T-helper 2 cell treated with Interferon-gamma antibody and Interleukin-4, amounts not matched to agents 5 μg/mL and 100 μg/mL, for 36 hours (primary cell): ENCODE measurements around the gene PRM1.
A peak's percentile ranks its signal among the peaks of the same experiment; 100 is the strongest.
"Not testable (repeated sequence)": the region's sequence is repeated elsewhere in the genome, so short reads cannot be mapped to it uniquely, and the experiment has no call there.

Experiments used
- DNase-seq: peaks from one replicate; pipeline ENCODE4 v3.0.0; 2021; ENCODE audit warnings: low spot score
- H3K27ac Mint-ChIP-seq: one replicate; pipeline ENCODE4 v1.8.0; 2021; ENCODE audit warnings: mild to moderate bottlenecking, mixed read lengths
- H3K27me3 Mint-ChIP-seq: one replicate; pipeline ENCODE4 v1.8.0; 2021; ENCODE audit warnings: low read depth, mixed read lengths
- H3K36me3 Mint-ChIP-seq: one replicate; pipeline ENCODE4 v1.8.0; 2021; ENCODE audit warnings: low read depth, mixed read lengths
- H3K4me1 Mint-ChIP-seq: one replicate; pipeline ENCODE4 v1.8.0; 2021; ENCODE audit warnings: low read depth, mixed read lengths
- H3K4me3 Mint-ChIP-seq: one replicate; pipeline ENCODE4 v1.8.0; 2022; ENCODE audit warnings: mild to moderate bottlenecking, moderate library complexity, mixed read lengths
- H3K9me3 Mint-ChIP-seq: one replicate; pipeline ENCODE4 v1.8.0; 2021; ENCODE audit warnings: mixed read lengths

The PRM1 gene

DNA sequence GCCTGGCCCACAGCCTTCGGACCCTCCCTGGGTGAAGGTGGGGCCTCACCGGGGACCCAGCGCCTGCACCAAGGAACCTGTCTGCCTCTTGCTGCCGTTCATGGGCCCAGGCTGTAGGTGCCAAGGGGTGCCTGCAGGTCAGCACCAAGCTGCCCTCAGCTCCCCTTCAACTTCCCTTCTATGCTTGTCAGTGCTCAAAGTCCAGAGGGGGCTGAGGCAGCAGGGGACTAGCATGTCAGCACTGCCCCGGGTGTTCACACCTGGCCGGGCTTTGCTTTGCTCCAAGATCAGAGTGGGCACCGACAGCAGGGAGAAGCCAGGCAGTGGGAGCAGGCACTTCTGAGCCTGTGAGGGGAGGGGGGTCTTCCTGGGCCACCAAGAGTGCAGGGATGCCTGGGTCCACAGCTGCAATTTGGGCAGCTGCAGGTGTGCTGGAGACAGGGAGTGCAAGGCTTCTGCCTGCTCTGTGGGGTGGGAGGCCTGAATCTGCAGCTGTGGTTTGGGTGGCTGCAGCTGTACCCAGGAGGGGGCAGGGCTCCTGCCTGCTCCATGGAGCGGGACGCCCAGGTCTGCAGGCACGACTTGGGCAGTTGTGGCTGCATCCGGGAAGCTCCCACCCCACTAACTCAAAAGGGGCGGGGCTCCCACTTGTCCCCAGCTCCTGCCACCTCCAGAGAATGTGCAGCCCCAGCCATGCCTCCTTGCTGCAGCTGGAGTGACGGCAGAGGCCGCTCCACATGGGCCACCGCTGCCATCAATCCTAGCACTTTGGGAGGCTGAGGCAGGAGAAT is 27.6 kb upstream of the PRM1 start:
- Mint-ChIP-seq H3K4me1 (peaks cover 36% of the 10 kb centered on the region), H3K27ac (no peak overlapping the region), H3K36me3 (no peaks in the 10 kb centered on the region), H3K4me3 (no peak overlapping the region), H3K27me3 (no peaks in the 10 kb centered on the region), H3K9me3 (no peaks in the 10 kb centered on the region)
- DNase-seq = no peak

DNA sequence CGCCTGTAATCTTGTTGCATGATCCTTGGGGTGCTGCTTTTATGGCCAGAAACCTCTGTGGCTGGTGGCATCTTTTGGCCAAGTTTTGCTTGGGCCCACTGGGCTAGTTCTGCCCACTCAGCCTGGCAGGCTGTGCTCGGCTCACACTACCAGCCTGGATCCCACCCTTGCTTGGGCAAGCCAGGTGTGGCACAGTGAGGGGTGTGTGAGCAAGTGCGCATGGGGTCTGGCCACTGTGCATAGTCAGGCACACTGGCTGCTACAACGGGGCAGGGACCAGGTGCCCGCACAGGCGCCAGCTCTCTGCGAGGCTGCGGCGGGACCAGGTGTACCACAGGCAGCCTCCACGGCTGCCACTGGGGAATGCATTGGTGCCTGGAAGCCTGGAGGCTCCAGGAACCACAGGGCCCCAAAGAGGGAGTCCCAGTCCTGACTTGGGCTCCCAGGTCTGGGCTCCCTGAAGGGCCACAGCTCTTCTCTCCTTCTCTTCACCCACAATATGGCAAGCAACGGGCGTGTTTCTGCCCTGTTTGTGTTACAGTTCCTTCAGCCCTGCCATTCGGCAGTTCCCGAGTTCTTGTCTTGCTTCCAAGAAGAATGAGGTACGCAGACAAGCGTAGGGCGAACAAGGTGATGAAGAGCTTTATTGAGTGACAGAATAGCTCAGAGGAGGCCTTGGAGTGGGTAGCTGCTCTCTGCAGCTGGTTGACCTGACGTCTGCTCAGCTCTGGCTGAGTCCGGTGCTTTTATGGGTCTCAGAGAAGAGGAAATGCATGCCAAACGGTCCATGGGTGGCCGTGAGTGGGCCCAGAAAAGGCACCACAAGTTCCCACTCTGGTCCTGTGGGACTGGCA is 26.7 kb upstream of the PRM1 start:
- no peaks in the 10 kb centered on the region for H3K9me3 Mint-ChIP-seq
- no peak for DNase-seq
- no peaks in the 10 kb centered on the region for H3K36me3 Mint-ChIP-seq
- H3K27me3 Mint-ChIP-seq = no peaks in the 10 kb centered on the region
- H3K4me1 Mint-ChIP-seq = peaks cover 36% of the 10 kb centered on the region
- no peak overlapping the region for H3K4me3 Mint-ChIP-seq
- peak overlapping the region; percentile 70 for H3K27ac Mint-ChIP-seq

DNA sequence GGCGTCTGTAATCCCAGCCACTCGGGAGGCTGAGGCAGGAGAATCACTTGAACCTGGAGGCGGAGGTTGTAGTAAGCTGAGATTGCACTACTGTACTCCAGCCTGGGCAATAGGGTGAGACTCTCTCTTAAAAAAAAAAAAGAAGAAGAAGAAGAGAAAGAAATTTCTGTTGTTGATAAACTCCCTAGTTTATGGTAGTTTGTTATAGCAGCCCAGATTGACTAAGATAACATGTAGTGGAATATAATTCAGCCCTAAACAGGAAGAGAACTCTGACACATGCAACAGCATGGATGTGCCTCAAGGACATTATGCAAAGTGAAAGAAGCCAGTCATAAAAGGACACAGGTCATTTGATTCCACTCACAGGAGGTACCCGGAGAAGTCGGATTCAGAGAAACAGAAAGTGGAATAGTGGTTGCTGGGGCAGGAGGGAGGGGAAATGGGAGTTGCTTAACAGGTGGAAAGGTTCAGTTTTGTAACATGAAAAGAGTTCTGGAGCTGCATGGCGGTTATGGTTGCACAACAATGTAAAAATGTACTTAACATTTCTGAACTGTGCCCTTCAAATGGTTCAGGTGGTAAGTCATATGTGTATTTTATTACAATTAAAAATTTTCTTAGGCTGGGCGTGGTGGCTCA is 26.0 kb upstream of the PRM1 start:
- Mint-ChIP-seq H3K27me3 (no peaks in the 10 kb centered on the region), H3K36me3 (no peaks in the 10 kb centered on the region), H3K27ac (peak overlapping the region; percentile 64), H3K9me3 (no peaks in the 10 kb centered on the region), H3K4me1 (peaks cover 31% of the 10 kb centered on the region), H3K4me3 (no peak overlapping the region)
- DNase-seq = no peak

GRCh38 chr16:11306381-11306780 is 25.3 kb upstream of the PRM1 start:
- Mint-ChIP-seq H3K4me1 (peaks cover 26% of the 10 kb centered on the region), H3K4me3 (no peak overlapping the region), H3K27ac (no peak overlapping the region), H3K36me3 (no peaks in the 10 kb centered on the region), H3K9me3 (no peaks in the 10 kb centered on the region), H3K27me3 (no peaks in the 10 kb centered on the region)
- no peak for DNase-seq

- no peak for DNase-seq
- Mint-ChIP-seq H3K27me3 (no peaks in the 10 kb centered on the region), H3K9me3 (no peaks in the 10 kb centered on the region), H3K27ac (no peak overlapping the region), H3K4me1 (peaks cover 13% of the 10 kb centered on the region), H3K4me3 (no peak overlapping the region), H3K36me3 (no peaks in the 10 kb centered on the region)
These were observed 22.4 kb upstream of the PRM1 start for GRCh38 chr16:11303405-11304138.

DNA sequence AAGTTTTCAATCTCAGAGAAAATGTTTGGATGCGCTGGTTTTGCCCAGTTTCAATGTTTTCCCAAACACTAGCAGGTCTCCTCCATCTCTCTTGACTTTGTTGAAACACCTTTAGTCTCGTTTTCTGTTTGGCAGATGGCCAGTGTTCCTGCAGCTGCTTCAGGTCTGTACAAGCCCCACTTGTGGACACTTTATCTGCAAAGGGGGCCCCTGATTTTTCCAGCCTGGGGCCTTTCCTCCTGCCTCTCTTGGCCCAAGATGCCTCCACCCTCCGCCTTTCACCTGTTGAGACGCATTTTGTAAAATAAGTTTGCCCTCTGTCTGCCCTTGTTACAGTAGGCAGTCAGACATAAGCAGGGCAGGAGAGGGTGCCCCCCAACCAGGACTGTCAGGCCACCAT is 21.8 kb upstream of the PRM1 start:
- H3K4me3 Mint-ChIP-seq = no peak overlapping the region
- H3K4me1 Mint-ChIP-seq = peaks cover 16% of the 10 kb centered on the region
- DNase-seq = no peak
- no peaks in the 10 kb centered on the region for H3K9me3 Mint-ChIP-seq
- H3K36me3 Mint-ChIP-seq = no peaks in the 10 kb centered on the region
- no peak overlapping the region for H3K27ac Mint-ChIP-seq
- H3K27me3 Mint-ChIP-seq = no peaks in the 10 kb centered on the region

DNA sequence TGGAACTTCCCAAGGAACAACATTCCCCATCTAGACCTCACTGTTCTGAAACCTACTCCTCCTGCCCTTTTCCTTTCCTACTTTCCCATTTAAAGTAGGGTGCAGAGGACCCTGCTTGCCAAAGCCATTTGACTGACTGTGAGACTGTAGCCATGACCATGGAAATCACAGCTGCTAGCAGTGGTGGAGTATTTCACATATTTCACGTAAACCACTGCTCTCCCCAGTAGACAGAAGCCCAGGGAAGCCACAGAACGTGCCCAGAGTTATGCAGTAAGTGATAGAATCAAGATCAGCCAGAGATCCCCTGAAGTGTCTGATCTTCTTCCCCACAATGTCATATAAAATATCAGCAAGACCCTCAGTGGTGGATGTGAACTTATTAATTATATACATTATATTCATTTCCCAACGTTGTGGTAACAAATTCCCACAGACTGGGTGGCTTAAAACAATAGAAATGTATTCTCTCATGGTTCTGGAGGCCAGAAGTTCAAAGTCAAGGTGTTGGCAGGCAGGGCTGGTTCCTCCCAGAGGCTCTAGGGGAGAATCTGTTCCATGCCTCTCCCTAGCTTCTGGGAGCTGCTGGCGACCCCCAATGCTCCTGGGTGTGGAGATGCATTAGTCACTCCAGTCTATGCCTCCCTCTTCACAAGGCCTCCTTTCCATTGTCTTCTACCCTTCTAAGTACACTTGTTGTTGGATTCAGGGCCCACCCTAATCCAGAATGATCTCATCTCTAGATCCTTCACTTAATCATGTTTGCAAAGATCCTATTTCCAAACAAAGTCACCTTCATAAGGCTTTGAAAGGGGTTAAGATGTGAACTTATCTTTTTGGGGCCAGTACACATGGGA is 20.7 kb upstream of the PRM1 start:
- H3K27me3 Mint-ChIP-seq = no peaks in the 10 kb centered on the region
- no peaks in the 10 kb centered on the region for H3K36me3 Mint-ChIP-seq

DNA sequence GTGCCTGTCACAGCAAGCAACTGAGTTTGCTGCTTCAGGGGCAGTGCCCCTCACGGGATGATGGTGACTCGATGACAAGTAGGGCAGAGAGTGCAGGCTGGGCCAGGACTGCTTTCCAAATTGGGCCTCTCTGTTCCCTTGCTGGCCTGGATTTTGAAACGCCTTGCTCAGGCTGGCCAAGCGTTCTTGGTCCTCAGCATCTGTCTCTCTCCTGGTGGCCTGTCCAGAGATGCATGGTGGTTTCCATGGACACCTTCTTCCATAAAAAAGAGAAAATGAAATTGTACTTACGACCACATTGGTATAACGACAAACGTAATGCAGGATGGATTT is 19.4 kb upstream of the PRM1 start:
- Mint-ChIP-seq H3K9me3 (no peaks in the 10 kb centered on the region), H3K4me3 (no peak overlapping the region), H3K27ac (no peak overlapping the region), H3K36me3 (no peaks in the 10 kb centered on the region), H3K4me1 (peaks cover 27% of the 10 kb centered on the region), H3K27me3 (no peaks in the 10 kb centered on the region)
- DNase-seq = no peak

More for the DNA sequence above, 20.7 kb upstream of the PRM1 start:
- Mint-ChIP-seq H3K9me3 (no peaks in the 10 kb centered on the region), H3K4me3 (no peak overlapping the region), H3K27ac (no peak overlapping the region), H3K4me1 (peaks cover 25% of the 10 kb centered on the region)
- DNase-seq = no peak

GRCh38 chr16:11299865-11300559 is 18.9 kb upstream of the PRM1 start:
- Mint-ChIP-seq H3K4me1 (peaks cover 28% of the 10 kb centered on the region), H3K4me3 (no peak overlapping the region), H3K9me3 (no peaks in the 10 kb centered on the region), H3K27me3 (peaks cover under 1% of the 10 kb centered on the region), H3K36me3 (no peaks in the 10 kb centered on the region), H3K27ac (no peak overlapping the region)
- DNase-seq = no peak

DNA sequence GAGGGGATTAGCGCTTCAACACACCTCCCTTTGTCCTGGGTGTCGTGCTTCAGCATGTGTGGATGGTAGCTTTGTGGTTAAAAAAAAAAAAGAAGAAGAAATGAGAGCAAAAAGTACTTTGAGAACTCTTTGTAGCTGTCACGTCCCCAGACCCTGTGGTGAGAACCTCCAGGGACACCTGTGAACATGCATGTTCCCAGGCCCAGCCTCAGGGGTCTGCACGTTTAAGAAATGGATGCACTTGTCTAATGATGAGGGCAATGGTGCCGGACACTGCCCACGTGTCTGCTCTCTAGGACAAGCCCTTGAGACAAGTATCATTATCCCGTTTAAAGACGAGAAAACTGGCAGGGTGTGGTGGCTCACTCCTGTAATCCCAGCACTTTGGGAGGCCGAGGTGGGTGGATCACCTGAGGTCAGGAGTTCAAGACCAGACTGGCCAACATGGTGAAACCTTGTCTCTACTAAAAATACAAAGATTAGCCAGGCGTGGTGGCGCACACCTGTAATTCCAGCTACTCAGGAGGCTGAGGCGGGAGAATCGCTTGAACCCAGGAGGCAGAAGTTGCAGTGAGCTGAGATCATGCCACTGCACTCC is 17.9 kb upstream of the PRM1 start:
- peaks cover 30% of the 10 kb centered on the region for H3K4me1 Mint-ChIP-seq
- not testable (repeated sequence) for H3K4me3 Mint-ChIP-seq, H3K27me3 Mint-ChIP-seq, H3K27ac Mint-ChIP-seq, H3K9me3 Mint-ChIP-seq, H3K36me3 Mint-ChIP-seq, DNase-seq

- Mint-ChIP-seq H3K36me3 (no peaks in the 10 kb centered on the region), H3K27me3 (peaks cover 3% of the 10 kb centered on the region), H3K9me3 (no peaks in the 10 kb centered on the region), H3K4me3 (peak overlapping the region; percentile 71), H3K4me1 (peaks cover 35% of the 10 kb centered on the region), H3K27ac (no peak overlapping the region)
- no peak for DNase-seq
These were observed 17.2 kb upstream of the PRM1 start for GRCh38 chr16:11298143-11298900.
